ENCODE results near the gene RTP1. TPM values are rescaled to one million over a fixed set of nuclear protein-coding genes. Genes with fewer than 3 reads are reported as not detected.
A peak's percentile ranks its signal among the peaks of the same experiment; 100 is the strongest.

Gene RTP1
- total RNA-seq, 4 donors from 2014 or later: not detected

- Histone ChIP-seq H3K4me1 (peaks cover 12 to 16% of the 10 kb centered on the region in 2 donors), H3K27ac (peak overlapping the region in 2 of 3 donors; percentile 16 to 35), H3K9me3 (no peaks in the 10 kb centered on the region), H3K4me3 (replicated peaks in 1 of 3) (no peak overlapping the region), H3K36me3 (no peaks in the 10 kb centered on the region), H3K27me3 (no peaks in the 10 kb centered on the region)
- TF ChIP-seq POLR2A (IDR thresholded peaks at IDR 0.05) (no peak), CTCF (IDR thresholded peaks at IDR 0.05) (no peak)
- no peak for DNase-seq
- intact Hi-C loops (cut with DNase I): no loop called here
These were observed 10.3 kb downstream of the RTP1 start for GRCh38 chr3:187207624-187208023.

- Histone ChIP-seq H3K4me1 (peaks cover 12 to 21% of the 10 kb centered on the region in 2 donors), H3K9me3 (no peaks in the 10 kb centered on the region), H3K4me3 (replicated peaks in 1 of 3) (no peak overlapping the region), H3K27me3 (no peaks in the 10 kb centered on the region), H3K27ac (peak overlapping the region in 2 of 3 donors; percentile 16 to 55), H3K36me3 (no peaks in the 10 kb centered on the region)
- DNase-seq: peak; percentile 70 to 76
- intact Hi-C loops (cut with DNase I): no loop called here
- no peak for TF ChIP-seq CTCF (IDR thresholded peaks at IDR 0.05)
- no peak for TF ChIP-seq POLR2A (IDR thresholded peaks at IDR 0.05)
- 25 to 35% methylated on average over 1 of the region's 1 CpG for WGBS, 2 donors
These were observed 10.9 kb downstream of the RTP1 start for GRCh38 chr3:187208159-187208558.

- no peaks in the 10 kb centered on the region for H3K36me3 ChIP-seq
- H3K27me3 ChIP-seq: no peaks in the 10 kb centered on the region
- H3K4me1 ChIP-seq: peaks cover 12 to 23% of the 10 kb centered on the region in 2 donors
- no peak overlapping the region for H3K4me3 ChIP-seq (replicated peaks in 1 of 3)
- no peak for TF ChIP-seq CTCF (IDR thresholded peaks at IDR 0.05)
- TF ChIP-seq POLR2A (IDR thresholded peaks at IDR 0.05): no peak
- H3K9me3 ChIP-seq: no peaks in the 10 kb centered on the region
- no peak for DNase-seq
- H3K27ac ChIP-seq: no peak overlapping the region
- intact Hi-C loops (cut with DNase I): no loop called here
These were observed 12.2 kb downstream of the RTP1 start for GRCh38 chr3:187209491-187209890.

- Histone ChIP-seq H3K9me3 (no peaks in the 10 kb centered on the region), H3K27me3 (no peaks in the 10 kb centered on the region), H3K4me1 (peaks cover 12 to 23% of the 10 kb centered on the region in 2 donors), H3K27ac (no peak overlapping the region), H3K4me3 (replicated peaks in 1 of 3) (no peak overlapping the region), H3K36me3 (no peaks in the 10 kb centered on the region)
- TF ChIP-seq CTCF (IDR thresholded peaks at IDR 0.05) (no peak), POLR2A (IDR thresholded peaks at IDR 0.05) (no peak)
- 73 to 83% methylated on average over 1 of the region's 1 CpG for WGBS, 2 donors
- intact Hi-C loops (cut with DNase I): no loop called here
- DNase-seq: no peak
These were observed 12.8 kb downstream of the RTP1 start for GRCh38 chr3:187210091-187210490.

GRCh38 chr3:187210545-187211327 is 13.4 kb downstream of the RTP1 start:
- Histone ChIP-seq H3K9me3 (no peaks in the 10 kb centered on the region), H3K36me3 (no peaks in the 10 kb centered on the region), H3K27me3 (no peaks in the 10 kb centered on the region), H3K4me1 (peaks cover 12 to 23% of the 10 kb centered on the region in 2 donors), H3K27ac (no peak overlapping the region), H3K4me3 (replicated peaks in 1 of 3) (no peak overlapping the region)
- 75 to 78% methylated on average over 6 of the region's 6 CpGs for WGBS, 2 donors
- intact Hi-C loops (cut with DNase I): no loop called here
- TF ChIP-seq CTCF (IDR thresholded peaks at IDR 0.05) (no peak), POLR2A (IDR thresholded peaks at IDR 0.05) (no peak)
- DNase-seq: no peak

All from thyroid gland (tissue), 4 donors.